HG03520 (cell line): Measurements from ENCODE around the gene HOXA13.

ENCODE experiments used
- ATAC-seq: cut with Tn5 transposase; IDR thresholded peaks from one replicate; pipeline ENCODE4 v1.9.1; 2021; ENCODE audit warnings: mild to moderate bottlenecking, moderate library complexity; ENCODE audit not compliant: unreplicated experiment

HOXA13 gene

GRCh38 chr7:27149842-27150567 is 49.9 kb downstream of the HOXA13 start:
- ATAC-seq, result no peak

DNA sequence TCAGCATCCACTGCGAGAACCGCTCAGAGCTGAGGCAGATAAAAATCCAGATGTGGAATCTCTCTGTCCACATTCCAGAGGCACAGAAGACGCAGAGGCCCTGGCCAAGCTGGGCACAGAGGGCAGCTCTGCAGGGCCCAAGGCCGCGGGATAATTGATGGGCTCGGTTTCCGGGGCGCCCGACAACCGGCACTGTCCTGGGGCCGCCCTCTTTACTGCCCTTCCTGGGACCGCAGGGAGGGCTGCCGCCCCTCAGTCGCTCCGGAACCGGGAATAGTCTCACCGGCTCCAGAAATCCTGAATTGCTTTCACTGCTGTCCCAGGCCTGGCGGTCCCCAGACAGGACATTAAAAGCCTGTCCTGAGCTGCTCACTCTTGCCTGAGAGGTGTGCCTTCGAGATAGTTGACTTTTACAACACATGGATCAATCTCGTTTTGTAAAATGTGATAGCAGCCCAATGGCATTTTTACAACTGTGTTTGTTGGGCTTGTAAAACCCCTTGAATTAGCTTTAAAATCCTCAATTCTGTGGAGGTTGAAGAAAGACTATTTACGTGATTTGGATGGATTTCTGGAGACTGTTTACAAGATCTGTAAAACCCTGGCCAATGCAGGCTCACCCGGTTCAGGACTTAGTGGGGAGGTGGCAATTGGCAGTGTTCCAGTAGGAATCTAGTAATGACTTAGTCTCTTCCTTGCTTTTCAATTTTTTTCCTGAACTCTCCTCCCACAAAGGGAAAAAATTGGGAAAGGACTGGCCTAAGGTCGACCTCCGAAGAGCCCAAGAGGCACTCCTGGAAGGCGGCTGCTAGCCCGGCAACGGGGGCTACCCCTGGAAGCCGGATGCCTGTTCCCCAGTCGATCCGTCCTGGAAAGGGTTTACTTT is 50.9 kb downstream of the HOXA13 start:
- no peak for ATAC-seq

DNA sequence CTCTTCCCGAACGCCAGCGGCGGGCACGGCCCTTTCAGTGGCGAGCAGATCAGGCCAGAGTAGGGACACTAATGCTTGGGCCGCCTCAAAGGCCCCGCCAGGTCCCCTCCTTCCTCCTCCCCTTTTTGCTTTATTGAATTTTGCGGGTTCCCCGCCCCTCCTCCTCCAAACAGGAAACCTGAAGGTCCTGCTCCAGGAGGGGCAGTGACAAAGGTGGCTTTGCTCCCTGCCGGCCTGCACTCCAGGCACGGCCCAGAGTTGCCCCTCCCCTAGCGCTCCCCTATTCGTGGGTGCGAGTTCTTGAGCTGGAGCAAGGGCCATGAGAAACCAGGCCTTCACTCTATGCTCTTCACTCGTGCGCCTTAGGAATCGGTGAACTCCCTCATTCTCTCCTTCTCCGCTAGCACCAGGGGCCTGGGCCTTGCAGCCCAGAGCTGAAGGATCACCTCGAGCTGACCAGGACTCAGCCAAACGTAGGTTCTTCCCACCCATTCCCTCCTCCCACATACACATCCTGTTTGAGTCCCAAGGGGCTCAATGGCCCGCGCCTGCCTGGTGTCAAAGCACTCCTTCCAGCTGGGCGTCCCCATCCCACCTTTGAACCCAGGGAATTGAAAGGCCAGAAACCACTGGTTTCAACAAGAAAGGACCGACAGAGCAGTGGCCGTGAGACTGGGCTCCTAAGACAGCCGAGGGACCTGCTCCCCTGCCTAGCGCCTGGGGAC is 51.7 kb downstream of the HOXA13 start:
- ATAC-seq, result no peak

- no peak for ATAC-seq
Measured at GRCh38 chr7:27147199-27148030, 52.5 kb downstream of the HOXA13 start, which contains the start of gene HOXA6. HOXA6 (minus strand) TSS chr7:27147774; CDS start chr7:27147749, 25 bp downstream.

GRCh38 chr7:27146491-27147198 is 53.2 kb downstream of the HOXA13 start:
- ATAC-seq, result no peak

GRCh38 chr7:27145914-27146412 is 53.9 kb downstream of the HOXA13 start:
- no peak for ATAC-seq

DNA sequence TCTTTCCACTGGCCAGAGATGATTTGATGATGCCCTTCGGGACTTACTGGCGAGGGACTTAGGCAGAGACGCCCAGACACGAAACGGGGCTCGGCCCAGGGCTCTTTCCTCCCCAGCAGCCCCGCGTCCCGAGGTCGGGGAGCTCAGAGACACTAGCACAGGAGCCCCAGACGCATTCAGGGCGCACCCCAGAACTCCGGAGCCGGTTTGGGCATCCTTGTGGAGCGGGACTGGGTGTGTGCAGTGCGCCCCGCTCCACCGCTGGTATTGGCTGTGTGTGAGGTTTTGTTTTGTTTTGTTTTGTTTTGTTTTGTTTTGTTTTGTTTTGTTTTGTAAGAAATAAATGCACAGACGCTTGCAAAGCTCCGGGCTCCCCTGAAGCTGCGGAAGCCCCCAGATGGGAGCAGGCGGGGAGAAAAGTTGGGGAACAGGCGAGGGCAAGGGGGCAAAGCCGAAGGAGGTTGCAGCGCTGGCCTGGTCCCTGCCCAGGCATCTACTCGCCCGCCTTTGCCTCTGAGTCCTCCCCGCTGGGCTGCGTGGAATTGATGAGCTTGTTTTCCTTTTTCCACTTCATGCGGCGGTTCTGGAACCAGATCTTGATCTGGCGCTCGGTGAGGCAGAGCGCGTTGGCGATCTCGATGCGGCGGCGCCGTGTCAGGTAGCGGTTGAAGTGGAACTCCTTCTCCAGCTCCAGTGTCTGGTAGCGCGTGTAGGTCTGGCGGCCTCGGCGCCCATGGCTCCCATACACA is 54.6 kb downstream of the HOXA13 start:
- no peak for ATAC-seq

DNA sequence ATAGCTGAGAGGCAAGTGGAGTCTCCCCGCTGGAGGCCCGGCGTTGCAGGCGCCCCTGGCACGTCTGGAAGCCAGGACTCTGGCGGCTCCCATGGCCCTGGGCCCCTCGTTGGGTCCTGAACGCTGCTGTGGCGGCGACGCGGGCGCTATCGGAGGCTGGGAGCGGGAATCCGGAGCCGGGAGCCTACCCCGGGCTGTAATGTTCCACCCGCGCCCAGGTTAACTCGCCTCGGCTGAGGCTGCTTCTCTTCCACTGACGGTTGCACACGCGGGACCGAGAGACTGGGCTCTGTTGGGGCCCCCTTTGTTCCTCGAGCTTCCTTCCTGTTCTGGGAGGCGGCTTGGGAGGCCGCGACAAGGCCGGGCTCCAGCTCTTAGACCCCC is 55.1 kb downstream of the HOXA13 start:
- ATAC-seq, result no peak
